ENCODE data around the gene SLC35F2.
A peak's percentile ranks its signal among the peaks of the same experiment; 100 is the strongest.
"Not testable (repeated sequence)": the region's sequence is repeated elsewhere in the genome, so short reads cannot be mapped to it uniquely, and the experiment has no call there.

Gene SLC35F2

GRCh38 chr11:107860688-107861087 lies 2.1 kb upstream of the SLC35F2 start:
- no peak for TF ChIP-seq CTCF (IDR thresholded peaks at IDR 0.05; ENCODE audit: low read depth, low read length)
- DNase-seq (ENCODE audit: low read depth in 2 of 2) = no peak
- no peak overlapping the region for H3K4me3 ChIP-seq (replicated peaks in 1 of 2; ENCODE audit: low read depth in 2 of 2, low read length in 2 of 2)

- DNase-seq (ENCODE audit: low read depth in 2 of 2); H3K4me3 ChIP-seq (replicated peaks in 1 of 2; ENCODE audit: low read depth in 2 of 2, low read length in 2 of 2): not testable (repeated sequence)
Observed at GRCh38 chr11:107860240-107860620, 1.6 kb upstream of the SLC35F2 start.

GRCh38 chr11:107859459-107860239 lies 1.1 kb upstream of the SLC35F2 start:
- peak in 1 of 2 donors; percentile 13 for DNase-seq (ENCODE audit: low read depth in 2 of 2)
- TF ChIP-seq CTCF (IDR thresholded peaks at IDR 0.05; ENCODE audit: low read depth, low read length) = no peak
- peak overlapping the region; percentile 71 to 79 for H3K4me3 ChIP-seq (replicated peaks in 1 of 2; ENCODE audit: low read depth in 2 of 2, low read length in 2 of 2)

- TF ChIP-seq CTCF (IDR thresholded peaks at IDR 0.05; ENCODE audit: low read depth, low read length) = no peak
- peak; percentile 6 to 25 for DNase-seq (ENCODE audit: low read depth in 2 of 2)
- peak overlapping the region; percentile 71 to 79 for H3K4me3 ChIP-seq (replicated peaks in 1 of 2; ENCODE audit: low read depth in 2 of 2, low read length in 2 of 2)
Observed at GRCh38 chr11:107857550-107858216, 904 bp downstream of the SLC35F2 start.

GRCh38 chr11:107856981-107857517 lies 1.5 kb downstream of the SLC35F2 start:
- H3K4me3 ChIP-seq (replicated peaks in 1 of 2; ENCODE audit: low read depth in 2 of 2, low read length in 2 of 2) = no peak overlapping the region
- no peak for TF ChIP-seq CTCF (IDR thresholded peaks at IDR 0.05; ENCODE audit: low read depth, low read length)
- no peak for DNase-seq (ENCODE audit: low read depth in 2 of 2)

GRCh38 chr11:107856180-107856980 lies 2.2 kb downstream of the SLC35F2 start:
- DNase-seq (ENCODE audit: low read depth in 2 of 2) = no peak
- TF ChIP-seq CTCF (IDR thresholded peaks at IDR 0.05; ENCODE audit: low read depth, low read length) = no peak
- H3K4me3 ChIP-seq (replicated peaks in 1 of 2; ENCODE audit: low read depth in 2 of 2, low read length in 2 of 2) = no peak overlapping the region

GRCh38 chr11:107853070-107853469 lies 5.5 kb downstream of the SLC35F2 start:
- no peak for DNase-seq (ENCODE audit: low read depth in 2 of 2)
- no peak overlapping the region for H3K4me3 ChIP-seq (replicated peaks in 1 of 2; ENCODE audit: low read depth in 2 of 2, low read length in 2 of 2)
- TF ChIP-seq CTCF (IDR thresholded peaks at IDR 0.05; ENCODE audit: low read depth, low read length) = no peak
